ENCODE data around the gene DTWD1. TPM values are rescaled to one million over a fixed set of nuclear protein-coding genes. Genes with fewer than 3 reads are reported as not detected.
"Not testable (repeated sequence)": the region's sequence is repeated elsewhere in the genome, so short reads cannot be mapped to it uniquely, and the experiment has no call there.

Gene DTWD1
- total and polyA plus RNA-seq, 2 donors (not counting 1 experiment from before 2014, with no cell fraction given): 7.4 to 27.1 TPM

- H3K79me2 ChIP-seq (ENCODE audit: control insufficient read depth, insufficient read depth, low read length): no peaks in the 10 kb centered on the region
- intact Hi-C loops (cut with micrococcal nuclease): no loop called here
- ATAC-seq (ENCODE audit: low read depth): no peak
- no peak overlapping the region for H3K4me3 ChIP-seq (ENCODE audit: control extremely low read depth in 1 of 5, extremely low read depth in 1 of 5, insufficient read depth in 1 of 5, low read depth in 2 of 5, low read length in 4 of 5)
- no CpG with 5 or more reads among the region's 1 CpG for WGBS (ENCODE audit: insufficient coverage)
- no peak overlapping the region for H3K4me2 ChIP-seq (replicated peaks; ENCODE audit: low read depth, low read length, poor library complexity, severe bottlenecking)
- H3K4me3 Mint-ChIP-seq: no peak overlapping the region
- no peak for TF ChIP-seq EZH2 (IDR thresholded peaks at IDR 0.05; ENCODE audit: borderline replicate concordance, insufficient read depth, low read depth, low read length, poor library complexity, severe bottlenecking)
- no peak for TF ChIP-seq CTCF (IDR thresholded peaks at IDR 0.05)
- H3K27ac Mint-ChIP-seq: no peak overlapping the region
- no peak overlapping the region for H3K27ac ChIP-seq (ENCODE audit: low read length in 2 of 2)
- H3K27me3 ChIP-seq (replicated peaks in 1 of 4; ENCODE audit: control extremely low read depth in 1 of 4, control insufficient read depth in 3 of 4, insufficient read depth in 4 of 4, low read length in 3 of 4): no peaks in the 10 kb centered on the region
- no peak overlapping the region for H2AFZ ChIP-seq (ENCODE audit: insufficient read depth, low read depth, low read length, poor library complexity, severe bottlenecking)
- no peak for DNase-seq
- no peak overlapping the region for H3K9ac ChIP-seq (ENCODE audit: low read length)
- ChIA-PET CTCF (no interaction called here), POLR2A (no interaction called here)
- H3K36me3 ChIP-seq (replicated peaks in 1 of 2; ENCODE audit: control extremely low read depth in 1 of 2, control insufficient read depth in 1 of 2, extremely low read depth in 1 of 2, insufficient read depth in 2 of 2, low read length in 1 of 2): no peaks in the 10 kb centered on the region
- H3K4me1 ChIP-seq (ENCODE audit: control insufficient read depth in 2 of 2, insufficient read depth in 2 of 2, low read length in 2 of 2): no peaks in the 10 kb centered on the region
- no peaks in the 10 kb centered on the region for H4K20me1 ChIP-seq (ENCODE audit: control insufficient read depth, insufficient read depth, low read length, poor library complexity, severe bottlenecking)
- H3K9me3 ChIP-seq (ENCODE audit: control extremely low read depth in 1 of 3, control insufficient read depth in 2 of 3, insufficient read depth in 1 of 3, low read length in 2 of 3): no peaks in the 10 kb centered on the region
- no peaks in the 10 kb centered on the region for H3K4me1 Mint-ChIP-seq
- no peaks in the 10 kb centered on the region for H3K9me3 Mint-ChIP-seq (ENCODE audit: insufficient read depth)
- H3K27me3 Mint-ChIP-seq: peaks cover 12% of the 10 kb centered on the region
Measured at GRCh38 chr15:49664716-49665115, 43.9 kb downstream of the DTWD1 start.

DNA sequence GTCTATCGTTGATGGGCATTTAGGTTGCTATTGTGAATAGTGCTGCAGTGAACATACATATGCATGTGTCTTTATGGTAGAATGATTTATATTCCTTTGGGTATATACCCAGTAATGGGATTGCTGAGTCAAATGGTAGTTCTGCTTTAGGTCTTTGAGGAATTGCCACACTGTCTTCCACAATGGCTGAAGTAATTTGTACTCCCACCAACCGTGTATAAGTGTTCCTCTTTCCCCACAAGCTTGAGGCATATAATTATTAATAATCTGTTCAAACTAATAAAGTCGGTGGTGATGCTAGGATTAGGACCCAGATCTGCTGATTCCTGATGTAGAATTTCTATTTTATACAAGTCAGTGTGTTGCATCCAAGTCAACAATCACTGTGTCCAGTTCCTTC is 45.6 kb downstream of the DTWD1 start:
- H2AFZ ChIP-seq (ENCODE audit: insufficient read depth, low read depth, low read length, poor library complexity, severe bottlenecking); POLR2A ChIA-PET; CTCF ChIA-PET; H3K36me3 ChIP-seq (replicated peaks in 1 of 2; ENCODE audit: control extremely low read depth in 1 of 2, control insufficient read depth in 1 of 2, extremely low read depth in 1 of 2, insufficient read depth in 2 of 2, low read length in 1 of 2); H3K4me3 Mint-ChIP-seq; H3K9me3 Mint-ChIP-seq (ENCODE audit: insufficient read depth); H3K4me2 ChIP-seq (replicated peaks; ENCODE audit: low read depth, low read length, poor library complexity, severe bottlenecking); H3K27me3 ChIP-seq (replicated peaks in 1 of 4; ENCODE audit: control extremely low read depth in 1 of 4, control insufficient read depth in 3 of 4, insufficient read depth in 4 of 4, low read length in 3 of 4); H3K9ac ChIP-seq (ENCODE audit: low read length); DNase-seq; H3K9me3 ChIP-seq (ENCODE audit: control extremely low read depth in 1 of 3, control insufficient read depth in 2 of 3, insufficient read depth in 1 of 3, low read length in 2 of 3); H3K79me2 ChIP-seq (ENCODE audit: control insufficient read depth, insufficient read depth, low read length); H3K4me3 ChIP-seq (ENCODE audit: control extremely low read depth in 1 of 5, extremely low read depth in 1 of 5, insufficient read depth in 1 of 5, low read depth in 2 of 5, low read length in 4 of 5); ATAC-seq (ENCODE audit: low read depth); H3K4me1 ChIP-seq (ENCODE audit: control insufficient read depth in 2 of 2, insufficient read depth in 2 of 2, low read length in 2 of 2); intact Hi-C loops (cut with micrococcal nuclease); H4K20me1 ChIP-seq (ENCODE audit: control insufficient read depth, insufficient read depth, low read length, poor library complexity, severe bottlenecking); H3K27ac ChIP-seq (ENCODE audit: low read length in 2 of 2); H3K27ac Mint-ChIP-seq; H3K4me1 Mint-ChIP-seq: not testable (repeated sequence)
- no CpG with 5 or more reads among the region's 3 CpGs for WGBS (ENCODE audit: insufficient coverage)
- peaks cover 12% of the 10 kb centered on the region for H3K27me3 Mint-ChIP-seq

Data from B cell (primary cell).